Measurements from ENCODE around the gene SFXN4.

- no peak for TF ChIP-seq CTCF (conservative IDR thresholded peaks at IDR 0.05; ENCODE audit: low read length)
- TF ChIP-seq EZH2phosphoT487 (IDR thresholded peaks at IDR 0.05; ENCODE audit: borderline replicate concordance, low read depth, low read length): no peak
Observed at GRCh38 chr10:119090968-119091367, 74.5 kb downstream of the SFXN4 start.

All from OCI-LY7 (cell line).